Fibroblast of lung (primary cell): ENCODE results near the gene FAM174A. TPM values are rescaled to one million over a fixed set of nuclear protein-coding genes. Genes with fewer than 3 reads are reported as not detected.
A peak's percentile ranks its signal among the peaks of the same experiment; 100 is the strongest.
"Not testable (repeated sequence)": the region's sequence is repeated elsewhere in the genome, so short reads cannot be mapped to it uniquely, and the experiment has no call there.

Experiments
- DNase-seq, 2 donors: peaks; one replicate each; pipeline versions ENCODE4 v3.0.0 to v3.0.0-alpha.2; 2010; ENCODE audit warnings: low read depth in 2 of 2
- H2AFZ ChIP-seq: 2 replicates; pipeline ENCODE4 v1.5.1; 2012; ENCODE audit warnings: low read length, control low read depth, inconsistent platforms
- H3K27ac ChIP-seq: 2 replicates; pipeline ENCODE4 v1.5.1; 2011; ENCODE audit warnings: low read length, control low read depth; ENCODE audit not compliant: insufficient read depth
- H3K27me3 ChIP-seq: 2 replicates; pipeline ENCODE4 v1.5.1; 2011; ENCODE audit warnings: mild to moderate bottlenecking, low read length; ENCODE audit not compliant: control insufficient read depth, insufficient read depth
- H3K36me3 ChIP-seq: 2 replicates; pipeline ENCODE4 v1.5.1; 2011; ENCODE audit warnings: low read length; ENCODE audit not compliant: control insufficient read depth, insufficient read depth
- H3K4me1 ChIP-seq: 2 replicates; pipeline ENCODE4 v1.5.1; 2011; ENCODE audit warnings: low read length; ENCODE audit not compliant: control insufficient read depth, insufficient read depth; ENCODE audit errors: extremely low read depth
- H3K4me2 ChIP-seq: 2 replicates; pipeline ENCODE4 v1.5.1; 2011; ENCODE audit warnings: low read length, control low read depth; ENCODE audit not compliant: insufficient read depth; ENCODE audit errors: extremely low read depth
- H3K4me3 ChIP-seq, 4 experiments: fragments of 200-600 bp in 1 of 4; sonication (generic) in 1 of 4; replicated peaks in 1 of 4; 2 replicates each; pipeline ENCODE4 v1.5.1; 2011 to 2016; ENCODE audit warnings: low read length in 4 of 4, low read depth in 3 of 4, mild to moderate bottlenecking in 3 of 4, control low read depth in 2 of 4, inconsistent platforms in 1 of 4, mixed read lengths in 1 of 4; ENCODE audit not compliant: insufficient read depth in 1 of 4; ENCODE audit errors: control extremely low read depth in 1 of 4
- H3K79me2 ChIP-seq: 2 replicates; pipeline ENCODE4 v1.5.1; 2012; ENCODE audit warnings: mild to moderate bottlenecking, low read length, inconsistent platforms; ENCODE audit not compliant: control insufficient read depth, insufficient read depth
- H3K9ac ChIP-seq: 2 replicates; pipeline ENCODE4 v1.5.1; 2011; ENCODE audit warnings: mild to moderate bottlenecking, low read length, control low read depth; ENCODE audit not compliant: insufficient read depth
- H3K9me3 ChIP-seq: 2 replicates; pipeline ENCODE4 v1.5.1; 2012; ENCODE audit warnings: low read depth, low read length; ENCODE audit not compliant: control insufficient read depth, insufficient read depth
- H4K20me1 ChIP-seq: 2 replicates; pipeline ENCODE4 v1.5.1; 2011; ENCODE audit warnings: low read length; ENCODE audit not compliant: control insufficient read depth, insufficient read depth; ENCODE audit errors: extremely low read depth
- EZH2 ChIP-seq: IDR thresholded peaks from 2 replicates; pipeline ENCODE4 v1.5.1; 2012; ENCODE audit warnings: low read length, control low read depth, mild to moderate bottlenecking; ENCODE audit errors: missing control alignments
- polyA plus RNA-seq, 2 donors: library from polyadenylated mRNA; depleted of rRNA in 1 of 2; stranded (reverse) in 1 of 2; unstranded in 1 of 2; fragments of >200 nt; gene quantifications; 2 replicates each; pipeline ENCODE4 v1.2.1, GENCODE V29; 2011 to 2012; ENCODE audit warnings: missing spikeins in 1 of 2
- total RNA-seq: library from RNA; depleted of rRNA; stranded (reverse); fragments of >200 nt; gene quantifications from 2 replicates; pipeline ENCODE4 v1.2.1, GENCODE V29; 2014
- TF ChIP-seq, protein P1 (sequence below), 2 donors: IDR thresholded peaks in 1 of 2; conservative IDR thresholded peaks in 1 of 2; 1 replicate in 1 of 2; 2 replicates in 1 of 2; pipeline ENCODE4 v1.5.1; 2011 to 2012; ENCODE audit warnings: low read length in 2 of 2, control low read depth in 1 of 2, inconsistent platforms in 1 of 2, low read depth in 1 of 2, mild to moderate bottlenecking in 1 of 2

Gene FAM174A
- total and polyA plus RNA-seq, 2 donors (not counting 1 experiment from before 2014, with no cell fraction given), result 9.6 to 20.0 TPM

- H2AFZ ChIP-seq, result no peak overlapping the region
- no peak overlapping the region for H3K4me3 ChIP-seq
- no peak overlapping the region for H3K4me2 ChIP-seq
- DNase-seq, result no peak
- no peaks in the 10 kb centered on the region for H4K20me1 ChIP-seq
- no peak overlapping the region for H3K27ac ChIP-seq
- no peaks in the 10 kb centered on the region for H3K4me1 ChIP-seq
- H3K36me3 ChIP-seq, result no peaks in the 10 kb centered on the region
- no peak overlapping the region for H3K9ac ChIP-seq
- TF ChIP-seq, protein P1, sequence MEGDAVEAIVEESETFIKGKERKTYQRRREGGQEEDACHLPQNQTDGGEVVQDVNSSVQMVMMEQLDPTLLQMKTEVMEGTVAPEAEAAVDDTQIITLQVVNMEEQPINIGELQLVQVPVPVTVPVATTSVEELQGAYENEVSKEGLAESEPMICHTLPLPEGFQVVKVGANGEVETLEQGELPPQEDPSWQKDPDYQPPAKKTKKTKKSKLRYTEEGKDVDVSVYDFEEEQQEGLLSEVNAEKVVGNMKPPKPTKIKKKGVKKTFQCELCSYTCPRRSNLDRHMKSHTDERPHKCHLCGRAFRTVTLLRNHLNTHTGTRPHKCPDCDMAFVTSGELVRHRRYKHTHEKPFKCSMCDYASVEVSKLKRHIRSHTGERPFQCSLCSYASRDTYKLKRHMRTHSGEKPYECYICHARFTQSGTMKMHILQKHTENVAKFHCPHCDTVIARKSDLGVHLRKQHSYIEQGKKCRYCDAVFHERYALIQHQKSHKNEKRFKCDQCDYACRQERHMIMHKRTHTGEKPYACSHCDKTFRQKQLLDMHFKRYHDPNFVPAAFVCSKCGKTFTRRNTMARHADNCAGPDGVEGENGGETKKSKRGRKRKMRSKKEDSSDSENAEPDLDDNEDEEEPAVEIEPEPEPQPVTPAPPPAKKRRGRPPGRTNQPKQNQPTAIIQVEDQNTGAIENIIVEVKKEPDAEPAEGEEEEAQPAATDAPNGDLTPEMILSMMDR (conservative IDR thresholded peaks at IDR 0.05 in 1 of 2, IDR thresholded peaks at IDR 0.05 in 1 of 2; ENCODE audit: low read depth in 1 of 2, low read length in 2 of 2), result no peak
- no peak for TF ChIP-seq EZH2
- no peaks in the 10 kb centered on the region for H3K27me3 ChIP-seq
- no peaks in the 10 kb centered on the region for H3K9me3 ChIP-seq
- no peaks in the 10 kb centered on the region for H3K79me2 ChIP-seq
Measured at GRCh38 chr5:100600298-100600994, 65.3 kb downstream of the FAM174A start.

- no peak overlapping the region for H2AFZ ChIP-seq
- H3K4me3 ChIP-seq, result no peak overlapping the region
- H3K4me2 ChIP-seq, result no peak overlapping the region
- H4K20me1 ChIP-seq, result no peaks in the 10 kb centered on the region
- no peaks in the 10 kb centered on the region for H3K79me2 ChIP-seq
- TF ChIP-seq EZH2, result no peak
- TF ChIP-seq, protein P1 (conservative IDR thresholded peaks at IDR 0.05 in 1 of 2, IDR thresholded peaks at IDR 0.05 in 1 of 2; ENCODE audit: low read depth in 1 of 2, low read length in 2 of 2), result no peak
- no peaks in the 10 kb centered on the region for H3K9me3 ChIP-seq
- H3K27me3 ChIP-seq, result no peaks in the 10 kb centered on the region
- no peaks in the 10 kb centered on the region for H3K4me1 ChIP-seq
- no peak for DNase-seq
- H3K9ac ChIP-seq, result no peak overlapping the region
- no peaks in the 10 kb centered on the region for H3K36me3 ChIP-seq
- no peak overlapping the region for H3K27ac ChIP-seq
Measured at GRCh38 chr5:100603141-100603540, 68.0 kb downstream of the FAM174A start.

GRCh38 chr5:100604021-100604420, 68.8 kb downstream of the FAM174A start:
- not testable (repeated sequence) for H3K27ac ChIP-seq, H3K4me3 ChIP-seq, H3K79me2 ChIP-seq, H3K27me3 ChIP-seq, H3K36me3 ChIP-seq, H3K4me1 ChIP-seq, H3K9ac ChIP-seq, H3K4me2 ChIP-seq, H2AFZ ChIP-seq, H4K20me1 ChIP-seq, H3K9me3 ChIP-seq
- DNase-seq, result peak in 1 of 2 donors; percentile 29
